ENCODE data around the gene AKAP7.

DNA sequence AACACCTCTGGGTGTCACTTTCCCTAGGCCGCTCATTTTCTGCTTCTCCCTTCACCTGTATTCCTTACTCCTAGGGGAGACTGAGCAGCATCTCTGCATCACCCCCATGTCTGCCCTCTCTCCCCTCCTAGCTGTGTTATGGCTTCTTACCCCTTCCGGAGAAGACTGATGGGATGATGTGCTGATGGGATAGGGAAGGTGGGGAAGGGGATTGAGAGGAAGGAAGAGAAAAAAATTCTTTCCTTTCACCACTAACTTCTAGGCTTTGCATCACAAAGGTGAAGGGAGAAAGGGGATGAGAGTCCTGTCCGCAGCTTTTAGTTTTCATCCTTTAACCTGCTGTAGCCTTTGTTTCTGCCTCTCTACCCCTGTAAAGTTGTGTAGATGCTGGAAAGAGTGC lies 26.7 kb downstream of the AKAP7 start:
- TF ChIP-seq POLR2AphosphoS5 (IDR thresholded peaks at IDR 0.05; ENCODE audit: borderline replicate concordance, low read depth, low read length) (no peak), EZH2 (IDR thresholded peaks at IDR 0.05) (no peak), FOXP2 (optimal IDR thresholded peaks at IDR 0.05; ENCODE audit: control extremely low read depth, extremely low read length, insufficient read depth) (no peak)
